IPS DF 6.9 (cell line): Measurements from ENCODE around the gene LGI4.

Source experiments
- DNase-seq: peaks from one replicate; pipeline ENCODE4 v3.0.0-alpha.2; 2013; ENCODE audit warnings: low read depth, low spot score
- H3K27ac ChIP-seq: one replicate; pipeline ENCODE4 v1.5.1; 2013; ENCODE audit warnings: low read length, control low read depth
- H3K27me3 ChIP-seq: 2 replicates; pipeline ENCODE4 v1.6.1; 2013; ENCODE audit warnings: mild to moderate bottlenecking, low read length; ENCODE audit not compliant: control insufficient read depth, insufficient read depth
- H3K36me3 ChIP-seq: 2 replicates; pipeline ENCODE4 v1.6.1; 2013; ENCODE audit warnings: low read length; ENCODE audit not compliant: control insufficient read depth, insufficient read depth
- H3K4me1 ChIP-seq: 2 replicates; pipeline ENCODE4 v1.6.1; 2013; ENCODE audit warnings: low read length; ENCODE audit not compliant: control insufficient read depth, insufficient read depth
- H3K4me3 ChIP-seq: 2 replicates; pipeline ENCODE4 v1.5.1; 2013; ENCODE audit warnings: mild to moderate bottlenecking, low read length
- H3K9me3 ChIP-seq: 2 replicates; pipeline ENCODE4 v1.6.1; 2013; ENCODE audit warnings: low read length, inconsistent platforms; ENCODE audit not compliant: control insufficient read depth, insufficient read depth
- WGBS: extraction: QIAGEN DNeasy Blood & Tissue Kit; methylation state at CpG from one replicate; pipeline ENCODE4 v1.1.7; 2013; ENCODE audit warnings: mixed read lengths, missing lambda C conversion rate; ENCODE audit not compliant: insufficient read length, insufficient coverage; 5-methylcytosine and 5-hydroxymethylcytosine counted together

Gene LGI4

DNA sequence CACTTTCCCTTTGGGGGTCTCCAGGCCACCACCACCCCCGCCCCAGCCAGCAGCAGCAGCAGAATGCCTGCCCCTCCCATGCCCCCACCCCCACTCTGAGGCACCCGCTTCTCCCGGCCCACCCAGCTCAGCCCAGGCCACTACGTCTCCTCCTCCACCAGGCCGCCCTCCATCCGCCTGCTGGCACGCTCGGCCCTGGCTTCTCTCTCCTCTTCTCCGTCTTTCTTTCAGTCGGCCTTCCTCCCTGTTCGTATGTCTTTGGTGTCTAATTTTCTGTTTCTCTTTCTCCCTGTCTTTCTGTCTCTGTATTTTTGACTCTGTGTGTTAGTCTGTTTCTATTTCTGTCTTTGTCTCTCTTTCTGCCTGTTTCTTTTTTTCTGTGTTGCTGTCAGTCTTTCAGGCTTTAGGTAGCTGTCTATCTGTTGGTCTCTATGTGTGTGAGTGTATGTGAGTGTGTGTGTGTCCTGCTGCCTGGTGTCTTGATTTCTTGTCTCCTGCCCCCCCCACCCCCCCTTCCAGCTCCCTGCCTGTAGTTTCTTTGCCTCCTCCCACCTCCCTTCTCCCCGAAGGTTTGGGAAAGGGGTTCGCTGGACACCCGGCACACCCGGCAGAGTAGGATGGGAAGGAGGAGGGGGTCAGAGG lies at the start of gene LGI4:
TSS of gene LGI4 (minus strand) at position 459 of the 642 bp plus-strand sequence. CDS start at position 80, 379 bp downstream.
- no peaks in the 10 kb centered on the region for H3K36me3 ChIP-seq
- H3K9me3 ChIP-seq = no peaks in the 10 kb centered on the region
- no peak within 1 kb of the TSS for H3K27ac ChIP-seq
- no peak for DNase-seq
- H3K4me3 ChIP-seq = no peak within 1 kb of the TSS
- no CpG with 5 or more reads among the region's 15 CpGs for WGBS
- H3K4me1 ChIP-seq = peaks cover 2% of the 10 kb centered on the region; the same call in 1 of the 2 replicates
- H3K27me3 ChIP-seq = no peaks in the 10 kb centered on the region

DNA sequence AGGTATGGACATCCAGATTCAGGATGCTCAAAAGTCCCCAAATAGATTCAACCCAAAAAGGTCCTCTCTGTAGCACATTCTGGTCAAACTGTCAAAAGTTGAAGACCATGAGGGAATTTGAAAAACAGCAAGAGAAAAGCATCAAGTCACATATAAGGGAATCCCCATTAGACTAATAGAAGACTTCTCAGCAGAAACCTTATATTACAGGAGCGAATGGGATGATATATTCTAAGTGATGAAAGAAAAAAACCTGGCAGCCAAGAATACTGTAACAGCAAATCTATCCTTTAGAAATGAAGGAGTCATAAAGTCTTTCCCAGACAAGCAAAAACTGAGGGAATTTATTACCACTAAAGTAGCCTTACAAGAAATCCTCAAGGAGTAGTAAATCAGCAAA lies 49.4 kb upstream of the LGI4 start:
- Histone ChIP-seq H3K4me3 (no peak overlapping the region), H3K9me3 (no peaks in the 10 kb centered on the region)
- DNase-seq = no peak

DNA sequence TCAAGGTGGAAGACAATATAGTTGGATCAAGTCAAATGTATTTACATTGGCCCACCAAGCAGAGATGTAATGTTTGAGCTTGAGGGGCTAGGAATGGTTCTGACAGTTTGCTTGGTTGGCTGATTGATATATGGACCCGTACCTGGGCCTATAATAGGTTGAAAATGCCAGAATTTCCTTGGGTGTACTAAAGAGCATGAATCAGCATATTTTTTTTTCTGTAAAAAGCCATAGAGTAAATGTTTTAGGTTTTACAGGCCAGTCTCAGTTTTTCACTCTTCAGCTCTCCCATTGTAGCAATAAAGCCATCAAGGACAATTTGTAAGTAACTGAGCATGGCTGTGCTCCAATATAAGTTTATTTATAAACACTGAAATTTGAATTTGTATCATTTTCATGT lies 46.5 kb upstream of the LGI4 start:
- Histone ChIP-seq H3K27ac (no peak overlapping the region), H3K9me3 (no peaks in the 10 kb centered on the region), H3K36me3 (no peaks in the 10 kb centered on the region), H3K27me3 (no peaks in the 10 kb centered on the region), H3K4me3 (no peak overlapping the region), H3K4me1 (no peaks in the 10 kb centered on the region)
- DNase-seq = no peak
- no CpG with 5 or more reads among the region's 1 CpG for WGBS

More for the DNA sequence above, 49.4 kb upstream of the LGI4 start:
- WGBS = no CpG with 5 or more reads among the region's 1 CpG
- Histone ChIP-seq H3K36me3 (no peaks in the 10 kb centered on the region), H3K27ac (no peak overlapping the region), H3K27me3 (no peaks in the 10 kb centered on the region), H3K4me1 (no peaks in the 10 kb centered on the region)

DNA sequence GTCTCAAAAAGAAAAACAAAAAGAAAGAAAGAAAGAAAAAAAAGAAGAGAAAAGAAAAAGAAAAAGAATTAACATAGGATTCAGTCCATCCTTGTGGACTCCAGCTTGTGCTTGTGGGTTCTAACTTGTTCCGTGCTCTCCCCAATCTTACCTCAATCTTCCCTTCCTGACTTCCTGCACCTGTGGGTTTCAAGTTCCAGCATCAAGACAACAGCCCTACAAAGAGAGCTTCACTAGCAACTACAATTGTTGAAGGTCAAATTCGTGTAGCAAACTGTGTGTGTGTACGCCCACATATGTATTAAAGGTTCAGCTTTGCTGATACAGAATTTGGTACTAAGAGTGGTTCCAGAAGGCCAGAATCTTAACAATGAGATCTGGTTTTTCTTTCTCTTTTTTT lies 45.0 kb upstream of the LGI4 start:
- Histone ChIP-seq H3K27ac (no peak overlapping the region), H3K4me3 (no peak overlapping the region), H3K36me3 (no peaks in the 10 kb centered on the region), H3K27me3 (no peaks in the 10 kb centered on the region), H3K9me3 (no peaks in the 10 kb centered on the region), H3K4me1 (no peaks in the 10 kb centered on the region)
- WGBS = no CpG with 5 or more reads among the region's 3 CpGs
- no peak for DNase-seq

DNA sequence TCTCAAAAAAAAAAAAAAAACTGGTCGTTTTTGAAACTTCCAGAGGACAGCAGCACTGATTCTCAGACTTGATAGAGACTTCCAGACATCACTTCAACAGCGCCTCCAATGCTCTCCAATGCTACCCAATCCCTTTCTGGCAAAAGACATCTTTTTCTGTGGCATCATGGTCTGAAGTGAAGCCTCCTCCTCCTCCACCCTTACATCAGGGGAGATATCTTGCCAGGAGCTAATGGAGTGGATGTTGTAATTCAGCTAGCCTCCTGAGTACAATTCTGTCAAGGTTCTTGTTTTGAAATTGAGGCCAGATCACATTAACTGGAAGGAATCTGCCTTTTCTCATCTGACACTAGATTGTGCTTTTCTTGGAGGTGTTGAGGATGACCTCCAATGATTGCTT lies 43.8 kb upstream of the LGI4 start:
- no peak overlapping the region for H3K27ac ChIP-seq
- H3K27me3 ChIP-seq = no peaks in the 10 kb centered on the region
- no peaks in the 10 kb centered on the region for H3K9me3 ChIP-seq
- no CpG with 5 or more reads among the region's 2 CpGs for WGBS
- no peaks in the 10 kb centered on the region for H3K4me1 ChIP-seq
- H3K4me3 ChIP-seq = no peak overlapping the region
- no peaks in the 10 kb centered on the region for H3K36me3 ChIP-seq
- no peak for DNase-seq

DNA sequence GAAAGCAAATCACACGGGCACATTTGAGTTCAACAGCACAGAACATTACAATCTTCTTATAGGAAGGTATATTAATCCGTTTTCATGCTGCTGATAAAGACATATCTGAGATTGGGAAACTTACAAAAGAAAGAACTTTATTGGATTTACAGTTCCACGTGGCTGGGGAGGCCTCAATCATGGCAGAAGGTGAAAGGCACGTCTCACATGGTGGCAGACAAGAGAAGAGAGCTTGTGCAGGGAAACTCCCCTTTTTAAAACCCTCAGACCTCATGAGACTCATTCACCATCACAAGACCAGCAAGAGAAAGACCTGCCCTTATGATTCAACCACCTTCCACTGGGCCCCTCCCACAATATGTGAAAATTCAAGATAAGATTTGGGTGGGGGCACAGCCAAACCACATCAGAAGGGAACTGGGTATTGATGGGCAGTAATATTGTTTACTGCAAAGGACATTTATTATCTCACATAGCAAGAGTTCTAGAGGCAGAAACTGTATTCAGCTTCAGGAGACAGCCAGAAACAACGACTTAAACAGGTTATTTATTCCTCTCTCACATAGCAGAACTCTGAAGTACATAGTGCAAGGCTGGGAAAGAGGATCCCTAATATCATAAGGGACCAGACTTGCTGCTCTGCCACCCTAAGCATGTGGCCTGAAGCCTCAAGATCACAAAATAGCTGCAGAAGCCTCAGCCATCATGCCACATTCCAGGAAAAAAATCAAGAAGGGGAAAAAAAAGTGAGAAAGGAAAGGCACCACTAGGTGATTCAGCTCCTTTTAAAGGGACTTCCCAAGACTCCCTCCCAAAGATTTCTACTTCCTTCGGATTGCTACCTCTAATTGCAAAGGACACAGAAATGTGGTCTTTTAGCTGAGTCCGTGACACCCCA lies 42.8 kb upstream of the LGI4 start:
- Histone ChIP-seq H3K4me3 (no peak overlapping the region), H3K4me1 (no peaks in the 10 kb centered on the region), H3K36me3 (no peaks in the 10 kb centered on the region), H3K27ac (no peak overlapping the region), H3K27me3 (no peaks in the 10 kb centered on the region), H3K9me3 (no peaks in the 10 kb centered on the region)
- DNase-seq = no peak
- WGBS = no CpG with 5 or more reads among the region's 7 CpGs

DNA sequence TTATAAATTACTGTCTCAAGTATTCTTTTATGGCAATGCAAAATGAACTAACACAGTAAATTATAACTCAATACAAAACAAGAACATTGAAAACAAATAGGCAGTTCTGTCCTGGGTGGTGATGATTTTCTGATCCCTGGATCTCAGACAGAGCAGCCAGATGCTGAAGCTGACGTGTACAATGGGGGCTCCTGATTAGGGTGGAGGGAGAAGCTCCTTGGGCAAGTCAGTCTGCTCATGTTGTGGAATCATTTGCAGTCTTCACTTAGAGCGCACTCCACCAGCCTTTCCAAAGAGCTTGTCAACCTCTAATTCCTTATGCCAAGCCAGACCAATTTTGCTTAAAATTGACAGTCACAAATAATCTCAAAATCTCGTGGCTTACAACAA lies 41.3 kb upstream of the LGI4 start:
- Histone ChIP-seq H3K27me3 (no peaks in the 10 kb centered on the region), H3K9me3 (no peaks in the 10 kb centered on the region), H3K27ac (no peak overlapping the region), H3K4me1 (no peaks in the 10 kb centered on the region), H3K36me3 (no peaks in the 10 kb centered on the region), H3K4me3 (no peak overlapping the region)
- no CpG with 5 or more reads among the region's 3 CpGs for WGBS
- DNase-seq = no peak

DNA sequence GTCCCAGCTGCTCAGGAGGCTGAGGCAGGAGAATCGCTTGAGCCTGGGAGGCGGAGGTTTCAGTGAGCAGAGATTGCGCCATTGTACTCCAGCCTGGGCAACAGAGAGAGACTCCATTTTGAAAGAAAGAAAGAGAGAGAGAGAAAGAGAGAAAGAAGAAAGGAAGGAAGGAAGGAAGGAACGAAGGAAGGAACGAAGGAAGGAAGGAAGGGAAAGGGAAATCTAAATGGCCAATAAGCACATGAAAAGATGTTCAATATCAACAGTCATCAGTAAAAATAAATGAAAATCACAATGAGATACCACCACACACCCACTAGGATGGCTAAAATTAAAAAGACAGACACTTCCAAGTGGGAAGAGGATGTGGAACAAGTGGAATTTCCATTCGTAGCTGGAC lies 39.4 kb upstream of the LGI4 start:
- no peak for DNase-seq
- H3K27ac ChIP-seq = no peak overlapping the region
- WGBS = no CpG with 5 or more reads among the region's 6 CpGs
- no peaks in the 10 kb centered on the region for H3K9me3 ChIP-seq
- no peaks in the 10 kb centered on the region for H3K27me3 ChIP-seq
- 0 out of 2 replicates have a peak, but pooled peaks cover 5% of the 10 kb centered on the region for H3K36me3 ChIP-seq
- no peak overlapping the region for H3K4me3 ChIP-seq
- H3K4me1 ChIP-seq = no peaks in the 10 kb centered on the region

DNA sequence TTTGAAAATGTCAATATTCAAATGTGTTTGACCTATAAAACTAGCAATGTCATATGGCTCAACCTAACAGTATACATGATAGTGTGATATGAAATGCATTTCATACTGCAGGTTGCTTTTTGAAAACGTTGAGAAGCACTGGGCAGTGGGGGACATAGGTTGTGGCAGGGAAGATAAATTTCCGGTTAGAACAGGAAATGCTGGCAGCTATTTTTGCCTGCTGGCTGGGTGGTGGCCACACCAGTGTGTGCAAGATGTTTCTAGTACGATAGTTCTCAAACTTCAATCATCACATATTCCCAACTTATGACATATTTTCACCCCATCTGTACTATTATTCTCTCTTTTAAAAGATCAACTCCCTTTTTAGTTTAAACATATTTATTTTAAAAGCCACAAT lies 36.9 kb upstream of the LGI4 start:
- Histone ChIP-seq H3K36me3 (peaks cover 11% of the 10 kb centered on the region), H3K27me3 (no peaks in the 10 kb centered on the region), H3K4me3 (no peak overlapping the region), H3K4me1 (no peaks in the 10 kb centered on the region), H3K27ac (no peak overlapping the region), H3K9me3 (no peaks in the 10 kb centered on the region)
- WGBS = no CpG with 5 or more reads among the region's 3 CpGs
- DNase-seq = no peak

DNA sequence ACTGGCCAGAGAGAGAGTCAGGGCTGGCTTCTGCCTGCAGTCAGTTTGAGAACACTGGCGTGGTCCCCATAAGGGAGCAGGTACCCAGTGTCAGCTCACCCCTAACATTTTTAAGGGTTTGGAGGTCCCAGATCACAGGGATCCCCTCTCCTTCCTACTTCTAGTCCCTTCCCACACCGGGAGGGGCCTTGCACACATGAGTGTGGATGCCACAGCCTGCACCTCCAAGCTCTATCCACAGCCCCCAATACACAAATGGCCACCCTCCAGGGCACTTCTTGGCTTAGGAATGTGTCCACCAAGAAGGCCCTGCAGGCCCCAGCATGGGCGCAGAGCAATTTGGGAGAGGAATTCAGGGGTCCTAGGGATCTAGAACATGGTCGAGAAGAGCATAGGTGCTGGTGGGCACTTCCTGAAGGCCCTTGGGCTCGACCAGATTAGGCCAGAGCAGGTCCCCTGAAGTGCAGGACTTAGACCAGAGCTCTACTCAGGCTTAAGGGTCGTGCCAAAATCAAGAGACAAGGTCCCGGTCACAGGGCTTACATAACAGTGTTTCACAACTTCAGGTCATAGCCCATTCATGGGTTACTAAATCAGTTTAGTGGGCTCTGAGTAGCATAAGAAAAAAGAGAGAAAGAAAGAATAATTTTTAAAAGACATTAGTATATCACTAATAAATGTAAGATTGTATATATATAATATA lies 35.7 kb upstream of the LGI4 start:
- Histone ChIP-seq H3K27ac (no peak overlapping the region), H3K36me3 (peaks cover 18% of the 10 kb centered on the region), H3K4me1 (no peaks in the 10 kb centered on the region), H3K27me3 (no peaks in the 10 kb centered on the region), H3K4me3 (no peak overlapping the region), H3K9me3 (no peaks in the 10 kb centered on the region)
- no CpG with 5 or more reads among the region's 7 CpGs for WGBS
- DNase-seq = no peak
